HG03469 (cell line): ENCODE results near the gene TPM4.

Experiments
- ATAC-seq: cut with Tn5 transposase; IDR thresholded peaks from one replicate; pipeline ENCODE4 v1.9.1; 2021; ENCODE audit warnings: mild to moderate bottlenecking, moderate library complexity, moderate number of reproducible peaks; ENCODE audit not compliant: unreplicated experiment

TPM4 gene

GRCh38 chr19:16041299-16041990 lies 34.9 kb upstream of the TPM4 start:
- ATAC-seq: no peak

GRCh38 chr19:16041991-16042386 lies 34.3 kb upstream of the TPM4 start:
- no peak for ATAC-seq

GRCh38 chr19:16042533-16043085 lies 33.7 kb upstream of the TPM4 start:
- no peak for ATAC-seq

GRCh38 chr19:16043156-16043757 lies 33.0 kb upstream of the TPM4 start:
- no peak for ATAC-seq

- no peak for ATAC-seq
These were observed 31.5 kb upstream of the TPM4 start for GRCh38 chr19:16044746-16045145.

GRCh38 chr19:16045171-16045570 lies 31.1 kb upstream of the TPM4 start:
- ATAC-seq: no peak

- no peak for ATAC-seq
These were observed 30.4 kb upstream of the TPM4 start for GRCh38 chr19:16045893-16046292.

- no peak for ATAC-seq
These were observed 27.7 kb upstream of the TPM4 start for GRCh38 chr19:16048583-16048982.

- ATAC-seq: no peak
These were observed 24.9 kb upstream of the TPM4 start for GRCh38 chr19:16051254-16052025.

GRCh38 chr19:16052353-16052752 lies 23.9 kb upstream of the TPM4 start:
- no peak for ATAC-seq

GRCh38 chr19:16057062-16057461 lies 19.2 kb upstream of the TPM4 start:
- no peak for ATAC-seq

- ATAC-seq: no peak
These were observed 16.0 kb upstream of the TPM4 start for GRCh38 chr19:16060294-16060693.

- no peak for ATAC-seq
These were observed 14.4 kb upstream of the TPM4 start for GRCh38 chr19:16061943-16062342.

GRCh38 chr19:16062789-16063188 lies 13.5 kb upstream of the TPM4 start:
- no peak for ATAC-seq

- ATAC-seq: no peak
These were observed 11.9 kb upstream of the TPM4 start for GRCh38 chr19:16064209-16064889.

- no peak for ATAC-seq
These were observed 9.6 kb upstream of the TPM4 start for GRCh38 chr19:16066611-16067104.

- no peak for ATAC-seq
These were observed 8.9 kb upstream of the TPM4 start for GRCh38 chr19:16067205-16067938.

GRCh38 chr19:16068696-16069259 lies 7.5 kb upstream of the TPM4 start:
- no peak for ATAC-seq

- ATAC-seq: no peak
These were observed 6.4 kb upstream of the TPM4 start for GRCh38 chr19:16069813-16070365.
